ENCODE data around the gene CLDND1.

DNA sequence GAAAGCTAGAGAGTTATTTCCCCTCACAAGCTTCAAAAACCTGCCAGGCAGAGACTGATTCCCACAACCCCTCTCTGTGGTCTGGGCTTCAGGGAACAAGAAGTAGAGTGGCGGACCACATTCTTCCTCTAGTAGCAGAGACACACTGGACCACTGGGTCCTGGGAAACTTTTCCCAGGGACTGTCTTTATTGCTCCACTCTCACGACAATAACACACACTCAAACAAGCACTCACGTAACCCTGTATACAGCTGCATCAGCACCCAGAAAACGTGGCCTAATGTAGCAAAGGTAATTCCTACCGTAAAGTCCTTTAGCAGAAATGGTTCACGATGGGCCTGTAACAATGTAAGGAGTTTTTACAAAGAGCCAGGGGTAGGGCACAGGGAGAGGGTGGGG lies 43.1 kb upstream of the CLDND1 start:
- TF ChIP-seq EZH2phosphoT487 (IDR thresholded peaks at IDR 0.05; ENCODE audit: borderline replicate concordance, low read depth, low read length) = no peak
- TF ChIP-seq, protein P1, sequence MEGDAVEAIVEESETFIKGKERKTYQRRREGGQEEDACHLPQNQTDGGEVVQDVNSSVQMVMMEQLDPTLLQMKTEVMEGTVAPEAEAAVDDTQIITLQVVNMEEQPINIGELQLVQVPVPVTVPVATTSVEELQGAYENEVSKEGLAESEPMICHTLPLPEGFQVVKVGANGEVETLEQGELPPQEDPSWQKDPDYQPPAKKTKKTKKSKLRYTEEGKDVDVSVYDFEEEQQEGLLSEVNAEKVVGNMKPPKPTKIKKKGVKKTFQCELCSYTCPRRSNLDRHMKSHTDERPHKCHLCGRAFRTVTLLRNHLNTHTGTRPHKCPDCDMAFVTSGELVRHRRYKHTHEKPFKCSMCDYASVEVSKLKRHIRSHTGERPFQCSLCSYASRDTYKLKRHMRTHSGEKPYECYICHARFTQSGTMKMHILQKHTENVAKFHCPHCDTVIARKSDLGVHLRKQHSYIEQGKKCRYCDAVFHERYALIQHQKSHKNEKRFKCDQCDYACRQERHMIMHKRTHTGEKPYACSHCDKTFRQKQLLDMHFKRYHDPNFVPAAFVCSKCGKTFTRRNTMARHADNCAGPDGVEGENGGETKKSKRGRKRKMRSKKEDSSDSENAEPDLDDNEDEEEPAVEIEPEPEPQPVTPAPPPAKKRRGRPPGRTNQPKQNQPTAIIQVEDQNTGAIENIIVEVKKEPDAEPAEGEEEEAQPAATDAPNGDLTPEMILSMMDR (conservative IDR thresholded peaks at IDR 0.05; ENCODE audit: low read length) = no peak
